Measurements from ENCODE around the gene CHD2. TPM values are rescaled to one million over a fixed set of nuclear protein-coding genes. Genes with fewer than 3 reads are reported as not detected.

Gene CHD2
- total and polyA plus RNA-seq, 10 of the 15 experiments (the other 5 are each of a cell fraction or from before 2014, with no cell fraction given): 38.1 to 94.7 (median 63.3) TPM

- 93% methylated on average over 6 of the region's 6 CpGs for WGBS (ENCODE audit: insufficient coverage, insufficient replicate concordance, low lambda C conversion rate, missing lambda C conversion rate)
- in situ Hi-C loops (cut with MboI) (no loop called here), intact Hi-C loops (cut with micrococcal nuclease; ENCODE audit: unreplicated experiment) (loop anchor here (10.0 kb wide), 1 partner anchor 206 kb away; no protein-coding TSS in a partner anchor)
- ChIA-PET POLR2A (no interaction called here), CTCF (interaction anchor here (0.6 to 1.4 kb wide), 4 partner anchors 31 to 205 kb away, joined by 3 to 5 read pairs (median 4); no protein-coding TSS in a partner anchor), RAD21 (ENCODE audit: unreplicated experiment) (no interaction called here), SMC1A (ENCODE audit: uncharacterized antibody, unreplicated experiment) (interaction anchor here (0.6 to 1.3 kb wide), 2 partner anchors 47 to 204 kb away, joined by 3 read pairs; no protein-coding TSS in a partner anchor)
- Histone ChIP-seq H2AFZ (ENCODE audit: control insufficient read depth, low read depth, low read length) (no peak overlapping the region), H3K4me1 (ENCODE audit: control insufficient read depth, insufficient read depth, low read length) (no peaks in the 10 kb centered on the region), H3K9me3 (replicated peaks; ENCODE audit: control insufficient read depth, insufficient read depth, low read length) (no peaks in the 10 kb centered on the region), H3K4me3 (no peak overlapping the region), H3K9ac (ENCODE audit: control insufficient read depth, insufficient read depth, low read length) (no peak overlapping the region), H3K79me2 (ENCODE audit: control insufficient read depth, insufficient read depth, low read length) (no peaks in the 10 kb centered on the region), H3K27me3 (replicated peaks in 1 of 2; ENCODE audit: control insufficient read depth in 2 of 2, insufficient read depth in 2 of 2, low read length in 1 of 2) (no peaks in the 10 kb centered on the region), H4K20me1 (ENCODE audit: control insufficient read depth, insufficient read depth) (no peaks in the 10 kb centered on the region), H3K36me3 (ENCODE audit: control insufficient read depth in 2 of 2, insufficient read depth in 2 of 2, low read length in 1 of 2) (peaks cover 23 to 51% of the 10 kb centered on the region in 2 experiments), H3K27ac (ENCODE audit: control insufficient read depth, insufficient read depth) (no peak overlapping the region), H3K4me2 (ENCODE audit: control insufficient read depth, insufficient read depth) (no peak overlapping the region)
- TF ChIP-seq ZBTB11 (CRISPR knock-in tag; IDR thresholded peaks at IDR 0.05) (no peak), ETV6 (conservative IDR thresholded peaks at IDR 0.05 in 1 of 2, IDR thresholded peaks at IDR 0.05 in 1 of 2; ENCODE audit: borderline replicate concordance in 1 of 2, low read depth in 1 of 2) (no peak), TCF12 (IDR thresholded peaks at IDR 0.05; ENCODE audit: low read depth, low read length) (no peak), ATF7 (IDR thresholded peaks at IDR 0.05; ENCODE audit: low read depth) (no peak), POU2F2 (IDR thresholded peaks at IDR 0.05; ENCODE audit: borderline replicate concordance, low read depth, low read length) (no peak), PAX5 (IDR thresholded peaks at IDR 0.05; ENCODE audit: borderline replicate concordance, low read depth, low read length) (no peak), NKRF (conservative IDR thresholded peaks at IDR 0.05) (no peak), JUNB (IDR thresholded peaks at IDR 0.05) (no peak), STAT1 (conservative IDR thresholded peaks at IDR 0.05) (no peak), SMAD1 (IDR thresholded peaks at IDR 0.05; ENCODE audit: low read depth, partially characterized antibody) (no peak), MYC (IDR thresholded peaks at IDR 0.05; ENCODE audit: insufficient read depth, insufficient read length, insufficient replicate concordance, low read length, severe bottlenecking) (no peak), MEF2B (IDR thresholded peaks at IDR 0.05; ENCODE audit: partially characterized antibody, poor library complexity, severe bottlenecking) (no peak), ZNF274 (IDR thresholded peaks at IDR 0.05; ENCODE audit: insufficient read depth, insufficient read length) (no peak), GABPA (IDR thresholded peaks at IDR 0.05; ENCODE audit: low read depth) (no peak)
- BruUV-seq (replicated peaks): no TSS peak
- no peak for ATAC-seq
- DNase-seq (ENCODE audit: low read depth, low spot score): no peak
- FAIRE-seq: no peak
Measured at GRCh38 chr15:93001156-93001555, 101.0 kb downstream of the CHD2 start.

Data from GM12878 (cell line).